Activated CD4-positive, alpha-beta T cell treated with anti-CD3 and anti-CD28 coated beads, Interleukin-2, amount 10 ng/mL, durations not matched to agents 24 days and 14 days (primary cell): Measurements from ENCODE around the gene CNNM2. TPM values are rescaled to one million over a fixed set of nuclear protein-coding genes. Genes with fewer than 3 reads are reported as not detected.
"Not testable (repeated sequence)": the region's sequence is repeated elsewhere in the genome, so short reads cannot be mapped to it uniquely, and the experiment has no call there.

ENCODE experiments used
- DNase-seq: peaks from one replicate; pipeline ENCODE4 v3.0.0; 2022
- H3K27ac Mint-ChIP-seq: one replicate; pipeline ENCODE4 v1.8.0; 2022; ENCODE audit warnings: mild to moderate bottlenecking, mixed read lengths
- H3K27me3 Mint-ChIP-seq: one replicate; pipeline ENCODE4 v1.8.0; 2022; ENCODE audit warnings: mixed read lengths
- H3K36me3 Mint-ChIP-seq: one replicate; pipeline ENCODE4 v1.8.0; 2022; ENCODE audit warnings: low read depth, mild to moderate bottlenecking, mixed read lengths
- H3K4me1 Mint-ChIP-seq: one replicate; pipeline ENCODE4 v1.8.0; 2021; ENCODE audit warnings: mixed read lengths
- H3K4me3 Mint-ChIP-seq: one replicate; pipeline ENCODE4 v1.8.0; 2022; ENCODE audit warnings: mild to moderate bottlenecking, moderate library complexity, mixed read lengths
- H3K9me3 Mint-ChIP-seq: one replicate; pipeline ENCODE4 v1.8.0; 2021; ENCODE audit warnings: mixed read lengths
- intact Hi-C: fragments of 100-400 bp; cut with micrococcal nuclease; formaldehyde crosslinking; loops from one replicate; pipeline ENCODE4 v1.15.1; 2023
- total RNA-seq: library from RNA; stranded (reverse); gene quantifications from 2 replicates; pipeline ENCODE4 v1.2.3, GENCODE V29; 2022

Gene CNNM2
- total RNA-seq, 1 donor from 2014 or later, result 5.6 TPM

DNA sequence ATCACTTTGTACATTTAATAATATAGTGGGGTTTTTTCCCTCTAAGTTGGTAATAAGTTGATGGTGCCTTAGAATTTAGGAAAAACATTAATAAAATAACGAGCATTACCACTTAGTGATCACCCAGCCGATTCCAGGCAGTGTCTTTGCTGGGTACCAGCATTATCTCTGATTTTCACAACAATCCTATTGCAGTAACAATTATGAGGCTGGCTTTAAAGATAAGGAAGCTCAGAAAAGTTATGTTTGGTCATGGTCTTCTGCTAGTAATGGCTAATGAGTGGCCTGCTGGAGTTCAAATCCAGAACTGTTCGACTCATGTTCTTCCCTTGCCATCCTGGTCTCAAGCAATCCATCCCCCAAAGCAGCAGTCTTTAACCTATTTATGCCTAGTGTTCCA is 127.9 kb downstream of the CNNM2 start:
- intact Hi-C loops, result no loop called here
- no peak for DNase-seq
- no peak overlapping the region for H3K4me3 Mint-ChIP-seq
- H3K27ac Mint-ChIP-seq, result no peak overlapping the region
- H3K36me3 Mint-ChIP-seq, result no peaks in the 10 kb centered on the region
- H3K4me1 Mint-ChIP-seq, result no peaks in the 10 kb centered on the region
- no peaks in the 10 kb centered on the region for H3K27me3 Mint-ChIP-seq
- no peaks in the 10 kb centered on the region for H3K9me3 Mint-ChIP-seq

GRCh38 chr10:103047381-103047780 is 129.3 kb downstream of the CNNM2 start:
- Mint-ChIP-seq H3K27ac (no peak overlapping the region), H3K4me1 (no peaks in the 10 kb centered on the region), H3K36me3 (no peaks in the 10 kb centered on the region), H3K4me3 (no peak overlapping the region), H3K27me3 (no peaks in the 10 kb centered on the region), H3K9me3 (no peaks in the 10 kb centered on the region)
- no peak for DNase-seq
- intact Hi-C loops, result no loop called here

- no peak for DNase-seq
- Mint-ChIP-seq H3K9me3 (no peaks in the 10 kb centered on the region), H3K27me3 (no peaks in the 10 kb centered on the region), H3K27ac (no peak overlapping the region), H3K4me3 (no peak overlapping the region), H3K36me3 (no peaks in the 10 kb centered on the region), H3K4me1 (peaks cover 8% of the 10 kb centered on the region)
- intact Hi-C loops, result no loop called here
These were observed 131.1 kb downstream of the CNNM2 start for GRCh38 chr10:103049237-103049636.

GRCh38 chr10:103053659-103054581 is 135.8 kb downstream of the CNNM2 start:
- Mint-ChIP-seq H3K4me1 (peaks cover 13% of the 10 kb centered on the region), H3K36me3 (peaks cover 2% of the 10 kb centered on the region), H3K27ac (peak overlapping the region; percentile 86), H3K9me3 (no peaks in the 10 kb centered on the region), H3K4me3 (peak overlapping the region; percentile 85), H3K27me3 (no peaks in the 10 kb centered on the region)
- intact Hi-C loops, result loop anchor here (5.0 kb wide), 1 partner anchor 137 kb away; the partner anchor contains the start of gene CNNM2
- DNase-seq, result peak; percentile 93

GRCh38 chr10:103054621-103055020 is 136.5 kb downstream of the CNNM2 start:
- peak overlapping the region; percentile 85 for H3K4me3 Mint-ChIP-seq

GRCh38 chr10:103055105-103055504 is 137.0 kb downstream of the CNNM2 start:
- Mint-ChIP-seq H3K27ac (peak overlapping the region; percentile 20), H3K27me3 (no peaks in the 10 kb centered on the region), H3K36me3 (peaks cover 2% of the 10 kb centered on the region), H3K4me1 (peaks cover 13% of the 10 kb centered on the region), H3K4me3 (no peak overlapping the region), H3K9me3 (no peaks in the 10 kb centered on the region)
- DNase-seq, result no peak
- intact Hi-C loops, result no loop called here

More at GRCh38 chr10:103054621-103055020, 136.5 kb downstream of the CNNM2 start:
- Mint-ChIP-seq H3K9me3 (no peaks in the 10 kb centered on the region), H3K27me3 (no peaks in the 10 kb centered on the region), H3K36me3 (peaks cover 2% of the 10 kb centered on the region), H3K4me1 (peaks cover 13% of the 10 kb centered on the region), H3K27ac (peak overlapping the region; percentile 86)
- DNase-seq, result no peak
- intact Hi-C loops, result loop anchor here (5.0 kb wide), 1 partner anchor 137 kb away; the partner anchor contains the start of gene CNNM2

DNA sequence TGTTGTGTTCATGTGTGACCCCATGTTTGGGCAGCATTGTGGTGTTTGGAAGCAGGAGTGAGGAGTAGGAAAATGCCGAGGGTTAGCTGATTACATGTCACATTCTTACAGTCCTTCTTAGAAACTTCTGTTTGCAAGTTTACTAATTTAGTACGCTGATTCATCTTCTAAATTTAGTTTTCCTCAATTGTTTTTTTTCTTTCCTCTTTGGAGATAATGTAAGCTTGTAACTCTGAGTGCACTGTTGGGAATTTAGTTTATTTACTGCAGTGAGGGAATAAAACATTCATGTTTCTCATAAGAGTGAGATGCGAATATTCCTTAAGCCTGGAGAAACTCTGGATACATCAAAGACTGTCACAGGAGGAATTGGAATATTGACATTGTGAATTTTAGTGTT is 139.9 kb downstream of the CNNM2 start:
- Mint-ChIP-seq H3K4me3 (no peak overlapping the region), H3K9me3 (no peaks in the 10 kb centered on the region), H3K4me1 (peaks cover 13% of the 10 kb centered on the region), H3K27ac (no peak overlapping the region), H3K27me3 (no peaks in the 10 kb centered on the region), H3K36me3 (peaks cover 2% of the 10 kb centered on the region)
- no peak for DNase-seq
- intact Hi-C loops, result no loop called here

GRCh38 chr10:103060575-103060974 is 142.5 kb downstream of the CNNM2 start:
- intact Hi-C loops, result no loop called here
- no peak for DNase-seq
- H3K36me3 Mint-ChIP-seq, result peaks cover 2% of the 10 kb centered on the region
- H3K4me1 Mint-ChIP-seq, result no peaks in the 10 kb centered on the region
- H3K4me3 Mint-ChIP-seq, result no peak overlapping the region
- H3K27me3 Mint-ChIP-seq, result no peaks in the 10 kb centered on the region
- no peak overlapping the region for H3K27ac Mint-ChIP-seq
- no peaks in the 10 kb centered on the region for H3K9me3 Mint-ChIP-seq

- H3K4me1 Mint-ChIP-seq, result no peaks in the 10 kb centered on the region
- no peak overlapping the region for H3K27ac Mint-ChIP-seq
These were observed 144.9 kb downstream of the CNNM2 start for GRCh38 chr10:103062854-103063590.

GRCh38 chr10:103064956-103065355 is 146.9 kb downstream of the CNNM2 start:
- Mint-ChIP-seq H3K27me3 (no peaks in the 10 kb centered on the region), H3K9me3 (no peaks in the 10 kb centered on the region), H3K4me1 (peaks cover 12% of the 10 kb centered on the region), H3K36me3 (peaks cover 2% of the 10 kb centered on the region), H3K27ac (no peak overlapping the region), H3K4me3 (no peak overlapping the region)
- intact Hi-C loops, result no loop called here
- no peak for DNase-seq

More at GRCh38 chr10:103062854-103063590, 144.9 kb downstream of the CNNM2 start:
- intact Hi-C loops, result no loop called here
- Mint-ChIP-seq H3K9me3 (no peaks in the 10 kb centered on the region), H3K4me3 (no peak overlapping the region), H3K27me3 (no peaks in the 10 kb centered on the region), H3K36me3 (no peaks in the 10 kb centered on the region)
- DNase-seq, result no peak

- no peak overlapping the region for H3K27ac Mint-ChIP-seq
These were observed 148.3 kb downstream of the CNNM2 start for GRCh38 chr10:103066141-103067098.

DNA sequence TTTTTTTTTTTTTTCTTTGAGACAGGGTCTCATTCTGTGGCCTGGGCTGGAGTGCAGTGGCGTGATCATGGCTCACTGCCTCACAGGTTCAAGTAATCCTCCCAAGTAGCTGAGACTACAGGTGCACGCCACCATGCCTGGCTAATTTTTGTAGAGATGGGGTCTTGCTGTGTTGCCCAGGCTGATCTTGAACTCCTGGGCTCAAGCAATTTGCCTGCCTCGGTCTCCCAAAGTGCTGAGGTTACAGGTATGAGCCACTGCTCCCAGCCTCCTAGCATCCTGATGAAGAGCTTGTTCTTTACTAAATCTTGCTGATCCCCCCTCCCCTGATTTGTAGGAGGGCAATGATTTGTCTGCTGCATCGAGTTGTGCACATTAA is 149.0 kb downstream of the CNNM2 start:
- H3K27me3 Mint-ChIP-seq, DNase-seq, H3K27ac Mint-ChIP-seq, H3K36me3 Mint-ChIP-seq, intact Hi-C loops, H3K4me3 Mint-ChIP-seq, H3K9me3 Mint-ChIP-seq: not testable (repeated sequence)
- peaks cover 28% of the 10 kb centered on the region for H3K4me1 Mint-ChIP-seq

More at GRCh38 chr10:103066141-103067098, 148.3 kb downstream of the CNNM2 start:
- Mint-ChIP-seq H3K4me3 (no peak overlapping the region), H3K27me3 (no peaks in the 10 kb centered on the region), H3K9me3 (no peaks in the 10 kb centered on the region), H3K36me3 (peaks cover 2% of the 10 kb centered on the region), H3K4me1 (peaks cover 24% of the 10 kb centered on the region)
- no peak for DNase-seq
- intact Hi-C loops, result no loop called here

- Mint-ChIP-seq H3K27me3 (no peaks in the 10 kb centered on the region), H3K4me1 (peaks cover 28% of the 10 kb centered on the region), H3K9me3 (no peaks in the 10 kb centered on the region), H3K36me3 (peaks cover 2% of the 10 kb centered on the region), H3K4me3 (no peak overlapping the region), H3K27ac (no peak overlapping the region)
- intact Hi-C loops, result no loop called here
- DNase-seq, result no peak
These were observed 149.4 kb downstream of the CNNM2 start for GRCh38 chr10:103067484-103067883.
